SU-DHL-6 (cell line): ENCODE results near the gene NCAPH2.

Source experiments
- H2AFZ ChIP-seq: fragments of 200-600 bp; sonication (generic); 2 replicates; pipeline ENCODE4 v1.6.1; 2014; ENCODE audit warnings: low read depth, mild to moderate bottlenecking, moderate library complexity, mixed read lengths, antibody characterized with exemption, low read length; ENCODE audit not compliant: severe bottlenecking
- H3F3A ChIP-seq: fragments of 200-600 bp; shearing (Covaris generic); 2 replicates; pipeline ENCODE4 v1.6.0; 2016; ENCODE audit warnings: antibody characterized with exemption, mild to moderate bottlenecking; ENCODE audit not compliant: insufficient read depth
- H3K27ac ChIP-seq: fragments of 200-600 bp; sonication (generic); 2 replicates; pipeline ENCODE4 v1.5.1; 2016; ENCODE audit warnings: low read depth, mild to moderate bottlenecking, low read length, moderate library complexity, mixed read lengths
- H3K27me3 ChIP-seq: fragments of 200-600 bp; sonication (generic), shearing (Covaris generic); 2 replicates; pipeline ENCODE4 v1.6.0; 2014; ENCODE audit warnings: mild to moderate bottlenecking, low read length
- H3K36me3 ChIP-seq: fragments of 200-600 bp; sonication (generic); 2 replicates; pipeline ENCODE4 v1.6.1; 2014; ENCODE audit warnings: mild to moderate bottlenecking, low read length, mixed read lengths
- H3K4me2 ChIP-seq: fragments of 300-600, 200-600 bp; shearing (Covaris generic), sonication (generic); 2 replicates; pipeline ENCODE4 v1.6.0; 2014; ENCODE audit warnings: low read length, low read depth, mild to moderate bottlenecking; ENCODE audit not compliant: poor library complexity, severe bottlenecking
- H3K4me3 ChIP-seq: fragments of 200-600 bp; sonication (generic); 2 replicates; pipeline ENCODE4 v1.5.1; 2014; ENCODE audit warnings: antibody characterized with exemption, low read length, mild to moderate bottlenecking, mixed read lengths; ENCODE audit not compliant: insufficient read depth, poor library complexity, severe bottlenecking
- H3K79me2 ChIP-seq: fragments of 200-600 bp; sonication (generic); 2 replicates; pipeline ENCODE4 v1.6.1; 2014; ENCODE audit warnings: mild to moderate bottlenecking, low read length, moderate library complexity; ENCODE audit not compliant: insufficient read depth
- H3K9ac ChIP-seq: fragments of 200-600 bp; sonication (generic); 2 replicates; pipeline ENCODE4 v1.7.0; 2014; ENCODE audit warnings: mild to moderate bottlenecking, low read length
- H3K9me2 ChIP-seq: fragments of 200-600 bp; sonication (generic); replicated peaks from 2 replicates; pipeline ENCODE4 v1.6.1; 2014; ENCODE audit warnings: low read length; ENCODE audit not compliant: insufficient read depth
- H3K9me3 ChIP-seq: fragments of 200-600 bp; sonication (generic); 2 replicates; pipeline ENCODE4 v1.6.1; 2014; ENCODE audit warnings: low read length, mixed read lengths; ENCODE audit not compliant: insufficient read depth
- H4K20me1 ChIP-seq: fragments of 200-600 bp; sonication (generic); 2 replicates; pipeline ENCODE4 v1.6.1; 2014; ENCODE audit warnings: low read depth, mild to moderate bottlenecking, antibody characterized with exemption, low read length, moderate library complexity, mixed read lengths
- EZH2phosphoT487 ChIP-seq: fragments of 200-600 bp; sonication (generic), shearing (Covaris generic); conservative IDR thresholded peaks from 2 replicates; pipeline ENCODE4 v1.6.1; 2018; ENCODE audit warnings: mild to moderate bottlenecking, antibody characterized with exemption, low read length, moderate library complexity, mixed read lengths
- TF ChIP-seq, protein P1 (sequence below): fragments of 200-600 bp; sonication (generic); IDR thresholded peaks from one replicate; pipeline ENCODE4 v1.5.1; 2017; ENCODE audit warnings: antibody characterized with exemption, mild to moderate bottlenecking, low read length, moderate library complexity; ENCODE audit not compliant: insufficient read depth, poor library complexity, severe bottlenecking

NCAPH2 gene

DNA sequence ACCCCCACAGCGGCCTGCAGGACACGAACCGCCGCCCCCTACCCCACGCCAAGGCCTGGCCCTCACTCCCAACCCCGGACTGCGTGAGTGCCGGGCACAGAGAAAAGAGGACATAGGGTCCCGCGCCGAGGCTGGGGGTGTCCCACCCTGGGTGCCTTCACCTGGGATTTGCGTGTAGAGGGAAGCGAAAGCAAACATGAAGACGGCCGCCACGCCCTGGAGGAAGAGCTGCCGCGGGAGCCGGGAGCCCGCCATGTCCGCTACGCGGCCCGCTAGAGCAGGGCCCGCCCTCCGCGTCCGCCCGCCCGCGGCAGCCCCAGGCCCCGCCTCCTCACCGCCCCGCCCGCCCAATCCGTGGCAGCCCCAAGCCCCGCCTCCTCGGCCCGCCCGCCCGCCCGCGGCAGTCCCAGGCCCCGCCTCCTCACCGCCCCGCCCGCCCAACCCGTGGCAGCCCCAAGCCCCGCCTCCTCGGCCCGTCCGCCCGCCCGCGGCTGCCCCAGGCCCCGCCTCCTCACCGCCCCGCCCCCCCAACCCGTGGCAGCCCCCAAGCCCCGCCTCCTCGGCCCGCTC lies 518 bp upstream of the NCAPH2 start, which contains the start of gene LMF2:
TSS of gene LMF2 (minus strand) at position 282 of the 570 bp plus-strand sequence. CDS start at position 255, 27 bp downstream.
- peak within 1 kb of the TSS; percentile 93 for H3K9ac ChIP-seq
- peak within 1 kb of the TSS; percentile 86 for H3K27ac ChIP-seq
- no peaks in the 10 kb centered on the region for H4K20me1 ChIP-seq
- H3K4me2 ChIP-seq, result peak within 1 kb of the TSS; percentile 96
- H2AFZ ChIP-seq, result peak within 1 kb of the TSS; percentile 76
- no peak for TF ChIP-seq EZH2phosphoT487
- TF ChIP-seq, protein P1, sequence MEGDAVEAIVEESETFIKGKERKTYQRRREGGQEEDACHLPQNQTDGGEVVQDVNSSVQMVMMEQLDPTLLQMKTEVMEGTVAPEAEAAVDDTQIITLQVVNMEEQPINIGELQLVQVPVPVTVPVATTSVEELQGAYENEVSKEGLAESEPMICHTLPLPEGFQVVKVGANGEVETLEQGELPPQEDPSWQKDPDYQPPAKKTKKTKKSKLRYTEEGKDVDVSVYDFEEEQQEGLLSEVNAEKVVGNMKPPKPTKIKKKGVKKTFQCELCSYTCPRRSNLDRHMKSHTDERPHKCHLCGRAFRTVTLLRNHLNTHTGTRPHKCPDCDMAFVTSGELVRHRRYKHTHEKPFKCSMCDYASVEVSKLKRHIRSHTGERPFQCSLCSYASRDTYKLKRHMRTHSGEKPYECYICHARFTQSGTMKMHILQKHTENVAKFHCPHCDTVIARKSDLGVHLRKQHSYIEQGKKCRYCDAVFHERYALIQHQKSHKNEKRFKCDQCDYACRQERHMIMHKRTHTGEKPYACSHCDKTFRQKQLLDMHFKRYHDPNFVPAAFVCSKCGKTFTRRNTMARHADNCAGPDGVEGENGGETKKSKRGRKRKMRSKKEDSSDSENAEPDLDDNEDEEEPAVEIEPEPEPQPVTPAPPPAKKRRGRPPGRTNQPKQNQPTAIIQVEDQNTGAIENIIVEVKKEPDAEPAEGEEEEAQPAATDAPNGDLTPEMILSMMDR, result no peak
- peaks cover 4% of the 10 kb centered on the region; the same call in 1 of the 2 replicates for H3K36me3 ChIP-seq
- H3K27me3 ChIP-seq, result no peaks in the 10 kb centered on the region
- H3K4me3 ChIP-seq, result peak within 1 kb of the TSS; percentile 86
- no peaks in the 10 kb centered on the region for H3K9me3 ChIP-seq
- H3F3A ChIP-seq, result peaks cover 9% of the 10 kb centered on the region
- peaks cover 45% of the 10 kb centered on the region for H3K79me2 ChIP-seq
- no peaks in the 10 kb centered on the region for H3K9me2 ChIP-seq

DNA sequence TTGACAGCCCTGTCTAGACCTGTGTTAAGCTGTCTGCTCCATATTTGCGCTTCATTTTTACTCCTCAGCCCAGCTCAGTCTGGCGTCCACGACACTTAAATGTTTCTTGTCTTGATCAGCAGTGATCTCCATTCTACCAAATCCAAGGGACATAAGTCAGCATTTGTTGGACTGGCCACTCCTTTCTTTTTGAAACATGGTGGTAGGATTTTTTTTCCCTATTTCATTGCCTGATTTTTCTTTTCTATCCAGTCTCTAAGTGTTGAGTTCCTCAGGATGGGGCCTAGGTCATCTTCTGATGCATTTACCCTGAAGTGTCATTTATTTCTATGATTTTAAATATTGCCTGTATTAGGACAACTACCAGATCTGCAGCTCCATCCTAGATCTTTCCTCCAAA lies 873 bp downstream of the NCAPH2 start:
- H3K79me2 ChIP-seq, result peaks cover 59% of the 10 kb centered on the region
- no peaks in the 10 kb centered on the region for H3K9me2 ChIP-seq
- no peaks in the 10 kb centered on the region for H3K9me3 ChIP-seq
- H3K4me2 ChIP-seq, result peak overlapping the region; percentile 96
- no peaks in the 10 kb centered on the region for H4K20me1 ChIP-seq
- H3K36me3 ChIP-seq, result peaks cover 8% of the 10 kb centered on the region; the same call in 1 of the 2 replicates
- peak overlapping the region; percentile 76 for H3K9ac ChIP-seq
- TF ChIP-seq, protein P1, result no peak
- TF ChIP-seq EZH2phosphoT487, result no peak
- no peaks in the 10 kb centered on the region for H3K27me3 ChIP-seq
- H3K4me3 ChIP-seq, result peak overlapping the region; percentile 81
- H2AFZ ChIP-seq, result no peak overlapping the region
- H3F3A ChIP-seq, result peaks cover 9% of the 10 kb centered on the region
- H3K27ac ChIP-seq, result peak overlapping the region; percentile 86

DNA sequence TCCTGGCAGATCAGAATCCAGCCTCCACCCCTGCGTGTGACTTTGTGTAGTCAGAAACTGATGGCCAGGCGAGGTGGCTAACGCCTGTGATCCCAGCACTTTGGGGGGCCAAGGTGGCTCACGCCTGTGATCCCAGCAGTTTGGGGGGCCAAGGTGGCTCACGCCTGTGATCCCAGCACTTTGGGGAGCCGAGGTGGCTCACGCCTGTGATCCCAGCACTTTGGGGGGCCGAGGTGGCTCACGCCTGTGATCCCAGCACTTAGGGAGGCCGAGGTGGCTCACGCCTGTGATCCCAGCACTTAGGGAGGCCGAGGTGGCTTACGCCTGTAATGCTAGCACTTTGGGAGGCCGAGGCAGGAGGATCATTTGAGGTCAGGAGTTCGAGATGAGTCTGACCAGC lies 5.2 kb downstream of the NCAPH2 start:
- peaks cover 9% of the 10 kb centered on the region for H3F3A ChIP-seq
- no peaks in the 10 kb centered on the region for H4K20me1 ChIP-seq
- no peak overlapping the region for H3K9ac ChIP-seq
- H3K27ac ChIP-seq, result no peak overlapping the region
- peaks cover 8% of the 10 kb centered on the region; the same call in 1 of the 2 replicates for H3K36me3 ChIP-seq
- TF ChIP-seq EZH2phosphoT487, result no peak
- TF ChIP-seq, protein P1, result no peak
- peaks cover 79% of the 10 kb centered on the region for H3K79me2 ChIP-seq
- no peak overlapping the region for H3K4me3 ChIP-seq
- H3K9me2 ChIP-seq, result no peaks in the 10 kb centered on the region
- H2AFZ ChIP-seq, result no peak overlapping the region
- H3K27me3 ChIP-seq, result no peaks in the 10 kb centered on the region
- H3K9me3 ChIP-seq, result no peaks in the 10 kb centered on the region
- no peak overlapping the region for H3K4me2 ChIP-seq
